Ishikawa (cell line): ENCODE measurements around the gene AGAP1.

Experiments
- CEBPB ChIP-seq: IDR thresholded peaks from 2 replicates; pipeline ENCODE4 v1.6.1; 2012
- CREB1 ChIP-seq: IDR thresholded peaks from 2 replicates; pipeline ENCODE4 v1.6.1; 2012; ENCODE audit warnings: low read depth
- EGR1 ChIP-seq: IDR thresholded peaks from 2 replicates; pipeline ENCODE4 v1.6.1; 2012
- EP300 ChIP-seq: IDR thresholded peaks from 2 replicates; pipeline ENCODE4 v1.6.1; 2012; ENCODE audit warnings: borderline replicate concordance
- FOXM1 ChIP-seq: IDR thresholded peaks from 2 replicates; pipeline ENCODE4 v1.6.1; 2012; ENCODE audit warnings: low read depth, borderline replicate concordance
- MAX ChIP-seq: IDR thresholded peaks from 2 replicates; pipeline ENCODE4 v1.6.1; 2012
- NFIC ChIP-seq: IDR thresholded peaks from 2 replicates; pipeline ENCODE4 v1.6.1; 2012
- RAD21 ChIP-seq: IDR thresholded peaks from 2 replicates; pipeline ENCODE4 v1.6.1; 2012; ENCODE audit warnings: low read depth
- REST ChIP-seq: IDR thresholded peaks from 2 replicates; pipeline ENCODE4 v1.6.1; 2012; ENCODE audit warnings: low read depth, mild to moderate bottlenecking
- TAF1 ChIP-seq: IDR thresholded peaks from 2 replicates; pipeline ENCODE4 v1.6.1; 2012; ENCODE audit warnings: low read depth, mild to moderate bottlenecking
- TCF12 ChIP-seq: IDR thresholded peaks from 2 replicates; pipeline ENCODE4 v1.6.1; 2012; ENCODE audit warnings: low read depth
- TEAD4 ChIP-seq: IDR thresholded peaks from 2 replicates; pipeline ENCODE4 v1.6.1; 2012
- USF1 ChIP-seq: IDR thresholded peaks from 2 replicates; pipeline ENCODE4 v1.6.1; 2012
- YY1 ChIP-seq: IDR thresholded peaks from 2 replicates; pipeline ENCODE4 v1.6.1; 2012; ENCODE audit warnings: low read depth
- ZBTB7A ChIP-seq: IDR thresholded peaks from 2 replicates; pipeline ENCODE4 v1.6.1; 2012; ENCODE audit warnings: low read depth

AGAP1 gene

GRCh38 chr2:235977445-235977844 is 483.6 kb downstream of the AGAP1 start:
- TF ChIP-seq RAD21 (no peak), YY1 (no peak), FOXM1 (no peak), ZBTB7A (no peak), CEBPB (no peak), USF1 (no peak), EP300 (no peak), NFIC (no peak), CREB1 (no peak), REST (no peak), TCF12 (no peak), MAX (no peak), TEAD4 (no peak), EGR1 (no peak), TAF1 (no peak)

- TF ChIP-seq TAF1 = no peak
- no peak for TF ChIP-seq FOXM1
- TF ChIP-seq YY1 = no peak
- no peak for TF ChIP-seq USF1
- TF ChIP-seq ZBTB7A = no peak
Measured at GRCh38 chr2:235978022-235978421, 484.2 kb downstream of the AGAP1 start.

GRCh38 chr2:235979037-235979436 is 485.2 kb downstream of the AGAP1 start:
- TF ChIP-seq CREB1 (no peak), TCF12 (no peak), ZBTB7A (no peak), TEAD4 (no peak), USF1 (no peak), NFIC (no peak), EGR1 (no peak), RAD21 (no peak), MAX (no peak), YY1 (no peak), TAF1 (no peak)

GRCh38 chr2:235979753-235980435 is 486.1 kb downstream of the AGAP1 start:
- TF ChIP-seq MAX (no peak), ZBTB7A (no peak), YY1 (no peak), USF1 (no peak), NFIC (no peak), REST (no peak), FOXM1 (no peak), EP300 (no peak), TAF1 (no peak), RAD21 (no peak), TEAD4 (no peak), CREB1 (no peak), TCF12 (no peak), EGR1 (no peak), CEBPB (no peak)

- TF ChIP-seq TAF1 (no peak), NFIC (no peak), EGR1 (no peak), FOXM1 (no peak), REST (no peak), CREB1 (no peak), RAD21 (no peak), YY1 (no peak), CEBPB (no peak), EP300 (no peak)
Measured at GRCh38 chr2:235981631-235982030, 487.8 kb downstream of the AGAP1 start.
